Trophoblast cell (in vitro differentiated cells and primary cell): Measurements from ENCODE around the gene PRUNE2.

ENCODE experiments used
- DNase-seq, 2 donors: peaks; one replicate each; pipeline ENCODE4 v3.0.0-alpha.2; 2016
- H2AFZ ChIP-seq: 2 replicates; pipeline ENCODE4 v1.6.1; 2013; ENCODE audit warnings: low read length, moderate library complexity, mild to moderate bottlenecking; ENCODE audit not compliant: insufficient read depth, poor library complexity
- H2AK5ac ChIP-seq: 2 replicates; pipeline ENCODE4 v1.6.1; 2013; ENCODE audit warnings: mild to moderate bottlenecking, low read length
- H2BK120ac ChIP-seq: 2 replicates; pipeline ENCODE4 v1.6.1; 2013; ENCODE audit warnings: low read length, mild to moderate bottlenecking, moderate library complexity; ENCODE audit not compliant: insufficient read depth, poor library complexity
- H2BK12ac ChIP-seq: 2 replicates; pipeline ENCODE4 v1.6.1; 2013; ENCODE audit warnings: mild to moderate bottlenecking, low read length, moderate library complexity
- H2BK5ac ChIP-seq: 2 replicates; pipeline ENCODE4 v1.6.1; 2013; ENCODE audit warnings: low read length, low read depth, moderate library complexity, mild to moderate bottlenecking; ENCODE audit not compliant: poor library complexity
- H3K14ac ChIP-seq: 2 replicates; pipeline ENCODE4 v1.6.1; 2013; ENCODE audit warnings: mild to moderate bottlenecking, low read length
- H3K18ac ChIP-seq: 2 replicates; pipeline ENCODE4 v1.6.1; 2013; ENCODE audit warnings: mild to moderate bottlenecking, low read length
- H3K23ac ChIP-seq: 2 replicates; pipeline ENCODE4 v1.6.1; 2013; ENCODE audit warnings: low read length
- H3K27ac ChIP-seq: 2 replicates; pipeline ENCODE4 v1.5.1; 2013; ENCODE audit warnings: low read depth, mild to moderate bottlenecking, inconsistent platforms, low read length, moderate library complexity
- H3K27me3 ChIP-seq: 2 replicates; pipeline ENCODE4 v1.6.1; 2013; ENCODE audit warnings: inconsistent platforms, mild to moderate bottlenecking, low read length, moderate library complexity; ENCODE audit not compliant: insufficient read depth
- H3K36me3 ChIP-seq, 2 experiments: 1 replicate in 1 of 2; 2 replicates in 1 of 2; pipeline ENCODE4 v1.6.1; 2013; ENCODE audit warnings: low read length in 2 of 2, mild to moderate bottlenecking in 2 of 2, moderate library complexity in 1 of 2; ENCODE audit not compliant: insufficient read depth in 2 of 2, control insufficient read depth in 1 of 2
- H3K4ac ChIP-seq: 2 replicates; pipeline ENCODE4 v1.6.1; 2013; ENCODE audit warnings: low read depth, mild to moderate bottlenecking, low read length, moderate library complexity
- H3K4me1 ChIP-seq, 2 experiments: 1 replicate in 1 of 2; 2 replicates in 1 of 2; pipeline ENCODE4 v1.6.1; 2013; ENCODE audit warnings: low read length in 2 of 2, mild to moderate bottlenecking in 2 of 2, moderate library complexity in 1 of 2; ENCODE audit not compliant: insufficient read depth in 2 of 2, control insufficient read depth in 1 of 2
- H3K4me2 ChIP-seq: 2 replicates; pipeline ENCODE4 v1.6.1; 2013; ENCODE audit warnings: inconsistent platforms, mild to moderate bottlenecking, low read length, moderate library complexity
- H3K4me3 ChIP-seq: 2 replicates; pipeline ENCODE4 v1.5.1; 2013; ENCODE audit warnings: mild to moderate bottlenecking, low read depth, low read length, inconsistent platforms
- H3K79me1 ChIP-seq: one replicate; pipeline ENCODE4 v1.6.1; 2013; ENCODE audit warnings: low read length
- H3K79me2 ChIP-seq: 2 replicates; pipeline ENCODE4 v1.6.1; 2013; ENCODE audit warnings: low read length, mild to moderate bottlenecking; ENCODE audit not compliant: control insufficient read depth, insufficient read depth, poor library complexity
- H3K9ac ChIP-seq: 2 replicates; pipeline ENCODE4 v1.6.1; 2013; ENCODE audit warnings: mild to moderate bottlenecking, low read length
- H3K9me3 ChIP-seq: 2 replicates; pipeline ENCODE4 v1.6.1; 2013; ENCODE audit warnings: low read depth, mild to moderate bottlenecking, control low read depth, inconsistent platforms, low read length; ENCODE audit not compliant: insufficient read depth
- H4K12ac ChIP-seq: 2 replicates; pipeline ENCODE4 v1.6.1; 2013; ENCODE audit warnings: low read depth, mild to moderate bottlenecking, low read length, moderate library complexity
- H4K8ac ChIP-seq: 2 replicates; pipeline ENCODE4 v1.6.1; 2013; ENCODE audit warnings: low read depth, mild to moderate bottlenecking, low read length, moderate library complexity
- H4K91ac ChIP-seq: one replicate; pipeline ENCODE4 v1.6.1; 2013; ENCODE audit warnings: low read depth, mild to moderate bottlenecking, low read length, moderate library complexity
- WGBS: extraction: QIAGEN DNeasy Blood & Tissue Kit; methylation state at CpG from one replicate; pipeline ENCODE4 v1.1.7; 2013; ENCODE audit warnings: missing lambda C conversion rate; ENCODE audit not compliant: insufficient read length, insufficient coverage; ENCODE audit errors: extremely low coverage; 5-methylcytosine and 5-hydroxymethylcytosine counted together

PRUNE2 gene

DNA sequence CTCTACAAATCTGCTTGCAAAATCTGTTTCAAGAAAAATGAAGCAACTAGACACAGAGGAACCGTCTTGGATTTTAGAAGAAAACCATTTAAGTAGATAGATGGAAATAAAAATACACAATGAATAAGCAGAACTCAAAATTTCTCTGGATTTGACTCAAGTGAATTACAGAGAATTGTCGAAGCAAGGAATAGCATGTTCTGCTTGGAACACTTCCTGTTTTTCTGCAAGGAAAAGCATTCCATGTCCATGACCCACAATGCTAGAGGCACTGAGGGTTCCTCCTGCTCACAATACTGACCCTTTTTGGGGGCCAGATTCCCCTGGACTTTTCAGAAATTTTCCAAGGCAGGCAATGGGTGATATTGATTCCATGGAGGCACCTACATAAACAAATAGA is 29.8 kb downstream of the PRUNE2 start:
- Histone ChIP-seq H3K4me2 (no peak overlapping the region), H3K18ac (no peak overlapping the region), H2AFZ (no peak overlapping the region), H3K23ac (no peak overlapping the region), H4K12ac (no peak overlapping the region), H2BK12ac (no peak overlapping the region), H3K14ac (no peak overlapping the region), H4K91ac (no peak overlapping the region), H2AK5ac (no peak overlapping the region), H3K27me3 (no peaks in the 10 kb centered on the region), H2BK120ac (no peak overlapping the region), H4K8ac (no peak overlapping the region), H3K79me1 (no peaks in the 10 kb centered on the region), H3K9me3 (no peaks in the 10 kb centered on the region), H3K9ac (no peak overlapping the region), H3K27ac (no peak overlapping the region), H3K4me1 (peaks cover 3% of the 10 kb centered on the region in 2 experiments), H3K79me2 (no peaks in the 10 kb centered on the region), H3K36me3 (peaks cover 0 to 2% of the 10 kb centered on the region in 2 experiments), H2BK5ac (no peak overlapping the region), H3K4me3 (no peak overlapping the region), H3K4ac (no peak overlapping the region)
- WGBS: no CpG with 5 or more reads among the region's 2 CpGs
- DNase-seq: no peak

DNA sequence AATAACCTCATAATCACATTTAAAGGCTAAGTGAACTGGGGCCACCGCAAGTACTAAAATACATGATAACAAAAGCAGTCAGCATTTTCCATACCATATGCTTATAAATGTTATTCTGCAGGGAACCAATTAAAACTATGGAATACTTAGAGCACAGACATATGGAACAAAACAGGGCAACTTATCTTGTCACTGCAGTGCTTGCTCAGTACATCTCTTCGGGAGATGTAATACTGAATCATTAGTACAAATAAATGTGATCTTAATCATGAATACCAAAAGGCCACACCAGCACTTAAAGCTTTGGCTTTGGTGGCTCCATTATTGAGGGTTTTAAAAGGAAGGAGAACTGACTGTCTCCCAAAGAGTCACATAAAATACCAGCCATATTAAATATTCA is 32.1 kb downstream of the PRUNE2 start:
- Histone ChIP-seq H3K36me3 (peaks cover 0 to 2% of the 10 kb centered on the region in 2 experiments), H3K4me1 (peaks cover 6 to 7% of the 10 kb centered on the region in 2 experiments), H3K4ac (no peak overlapping the region), H3K4me3 (no peak overlapping the region), H2BK5ac (no peak overlapping the region), H3K79me2 (peaks cover 2% of the 10 kb centered on the region), H3K9me3 (no peaks in the 10 kb centered on the region), H2AK5ac (no peak overlapping the region), H2BK120ac (no peak overlapping the region), H4K91ac (no peak overlapping the region), H2BK12ac (no peak overlapping the region), H3K23ac (no peak overlapping the region), H3K18ac (no peak overlapping the region), H3K9ac (no peak overlapping the region), H2AFZ (no peak overlapping the region), H4K8ac (no peak overlapping the region), H3K79me1 (no peaks in the 10 kb centered on the region), H3K4me2 (no peak overlapping the region), H3K27me3 (no peaks in the 10 kb centered on the region), H3K27ac (no peak overlapping the region), H4K12ac (no peak overlapping the region), H3K14ac (no peak overlapping the region)
- DNase-seq: no peak
- no CpG with 5 or more reads among the region's 2 CpGs for WGBS

DNA sequence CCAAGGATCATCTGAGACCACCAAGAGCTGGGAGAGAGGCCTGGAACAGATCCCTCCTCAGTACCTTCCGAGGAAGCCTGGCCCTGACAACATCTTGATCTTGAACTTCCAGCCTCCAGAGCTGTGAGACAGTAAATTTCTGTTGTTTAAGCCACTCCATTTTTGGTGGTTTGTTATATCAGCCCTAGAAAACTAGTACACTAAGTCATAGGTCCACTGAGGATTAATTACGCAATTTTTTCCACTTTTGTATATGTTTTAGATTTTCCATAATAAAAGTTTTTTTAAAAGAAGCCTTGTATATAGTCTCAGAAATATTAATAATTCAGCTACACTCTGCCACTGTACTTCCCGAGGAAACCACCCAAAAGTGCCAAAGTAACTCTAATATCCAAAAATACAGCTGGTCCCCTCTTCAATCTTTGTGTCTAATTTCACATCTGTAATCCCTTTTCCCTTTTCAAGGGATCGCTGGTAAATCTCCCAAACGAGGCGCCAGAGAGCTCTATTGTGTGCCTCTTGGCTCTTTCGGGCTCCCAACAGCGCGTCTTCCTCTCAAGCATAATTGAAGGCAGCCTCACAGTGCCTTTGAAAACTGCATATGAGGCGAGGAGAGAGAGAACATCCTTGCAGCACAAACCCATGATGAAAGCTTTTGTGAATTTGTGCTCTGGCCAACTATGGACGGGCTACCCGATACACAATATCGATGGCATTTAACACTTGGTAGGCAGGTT is 32.7 kb downstream of the PRUNE2 start:
- no peak overlapping the region for H3K18ac ChIP-seq
- H3K4ac ChIP-seq: no peak overlapping the region
- H3K36me3 ChIP-seq: peaks cover 0 to 2% of the 10 kb centered on the region in 2 experiments
- no peak overlapping the region for H2AFZ ChIP-seq
- H3K79me1 ChIP-seq: no peaks in the 10 kb centered on the region
- no peak overlapping the region for H2BK12ac ChIP-seq
- no peak overlapping the region for H4K8ac ChIP-seq
- no peak overlapping the region for H3K27ac ChIP-seq
- no peaks in the 10 kb centered on the region for H3K9me3 ChIP-seq
- no peak overlapping the region for H2BK5ac ChIP-seq
- H3K14ac ChIP-seq: no peak overlapping the region
- H3K4me1 ChIP-seq: peaks cover 7 to 8% of the 10 kb centered on the region in 2 experiments
- no peak overlapping the region for H4K12ac ChIP-seq
- H3K79me2 ChIP-seq: peaks cover 3% of the 10 kb centered on the region
- no peak overlapping the region for H3K23ac ChIP-seq
- no peaks in the 10 kb centered on the region for H3K27me3 ChIP-seq
- no peak overlapping the region for H2AK5ac ChIP-seq
- no peak for DNase-seq
- H2BK120ac ChIP-seq: no peak overlapping the region
- WGBS: no CpG with 5 or more reads among the region's 13 CpGs
- no peak overlapping the region for H3K4me3 ChIP-seq
- H3K9ac ChIP-seq: no peak overlapping the region
- H3K4me2 ChIP-seq: no peak overlapping the region
- H4K91ac ChIP-seq: no peak overlapping the region

DNA sequence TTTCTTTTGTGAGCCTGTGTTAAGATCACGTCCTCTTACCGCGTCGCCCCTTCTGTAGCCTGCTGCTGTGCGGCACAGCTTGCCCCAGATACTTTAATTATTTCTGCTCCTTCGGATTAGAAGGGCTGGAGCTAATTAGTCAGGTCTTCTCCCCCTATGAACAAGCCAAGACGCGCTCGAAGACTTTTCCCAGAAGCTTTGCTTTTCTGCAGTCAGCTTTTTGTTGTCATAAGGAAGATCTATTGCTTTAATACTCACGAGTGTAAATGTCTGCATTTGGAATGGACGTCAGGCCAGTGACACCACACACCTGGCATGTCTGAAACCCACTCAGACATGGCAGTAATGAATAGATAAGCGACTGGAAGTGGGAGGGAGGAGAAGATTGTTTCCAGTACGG is 37.0 kb downstream of the PRUNE2 start:
- H3K9ac ChIP-seq: no peak overlapping the region
- H3K79me2 ChIP-seq: peaks cover 3% of the 10 kb centered on the region
- H3K79me1 ChIP-seq: no peaks in the 10 kb centered on the region
- peak overlapping the region; percentile 47 for H4K8ac ChIP-seq
- no peak overlapping the region for H3K27ac ChIP-seq
- peak; percentile 74 to 85 for DNase-seq
- no peak overlapping the region for H3K4ac ChIP-seq
- H3K27me3 ChIP-seq: no peaks in the 10 kb centered on the region
- H3K18ac ChIP-seq: no peak overlapping the region
- no peak overlapping the region for H2BK12ac ChIP-seq
- no peak overlapping the region for H2AFZ ChIP-seq
- no peak overlapping the region for H2BK120ac ChIP-seq
- WGBS: no CpG with 5 or more reads among the region's 13 CpGs
- H3K4me1 ChIP-seq: peaks cover 4 to 12% of the 10 kb centered on the region in 2 experiments
- no peak overlapping the region for H4K12ac ChIP-seq
- peak overlapping the region; percentile 21 for H2AK5ac ChIP-seq
- H3K23ac ChIP-seq: no peak overlapping the region
- no peaks in the 10 kb centered on the region for H3K36me3 ChIP-seq
- H3K9me3 ChIP-seq: no peaks in the 10 kb centered on the region
- no peak overlapping the region for H2BK5ac ChIP-seq
- no peak overlapping the region for H3K14ac ChIP-seq
- H3K4me3 ChIP-seq: no peak overlapping the region
- peak overlapping the region; percentile 32 for H3K4me2 ChIP-seq
- H4K91ac ChIP-seq: peak overlapping the region; percentile 64
